H1 (cell line): ENCODE results near the gene SPP1.

Experiments used
- BRCA1 ChIP-seq: IDR thresholded peaks from 2 replicates; pipeline ENCODE4 v1.6.1; 2012; ENCODE audit warnings: low read depth, low read length, improper control_type of control experiment
- CTBP2 ChIP-seq: IDR thresholded peaks from 2 replicates; pipeline ENCODE4 v1.7.0; 2011; ENCODE audit warnings: borderline replicate concordance, mild to moderate bottlenecking, moderate library complexity, mixed read lengths, low read length; ENCODE audit not compliant: insufficient read depth, insufficient read length
- CTCF ChIP-seq, 3 experiments: IDR thresholded peaks; 1 replicate in 2 of 3; 2 replicates in 1 of 3; pipeline versions ENCODE4 v1.5.1 to v1.6.1; 2011; ENCODE audit warnings: low read length in 3 of 3, mild to moderate bottlenecking in 3 of 3, inconsistent platforms in 2 of 3, low read depth in 1 of 3, moderate library complexity in 1 of 3; ENCODE audit not compliant: insufficient read depth in 1 of 3; ENCODE audit errors: control extremely low read depth in 1 of 3
- EP300 ChIP-seq, 2 experiments: IDR thresholded peaks; 1 replicate in 1 of 2; 2 replicates in 1 of 2; pipeline ENCODE4 v1.6.1; 2011 to 2012; ENCODE audit warnings: low read depth in 2 of 2, low read length in 2 of 2, mild to moderate bottlenecking in 2 of 2, borderline replicate concordance in 1 of 2, inconsistent platforms in 1 of 2, moderate library complexity in 1 of 2
- EZH2 ChIP-seq: fragments of 200-600 bp; sonication (generic); IDR thresholded peaks from 2 replicates; pipeline ENCODE4 v1.7.1; 2012; ENCODE audit warnings: low read depth, mild to moderate bottlenecking, moderate library complexity, low read length, inconsistent platforms; ENCODE audit not compliant: severe bottlenecking
- KDM1A ChIP-seq: fragments of 200-600, 300-600 bp; sonication (generic); IDR thresholded peaks from 2 replicates; pipeline ENCODE4 v1.7.1; 2016; ENCODE audit warnings: mild to moderate bottlenecking, low read length, borderline replicate concordance
- POLR2AphosphoS5 ChIP-seq: IDR thresholded peaks from 2 replicates; pipeline ENCODE4 v1.6.1; 2011; ENCODE audit warnings: low read depth, low read length
- SP2 ChIP-seq: IDR thresholded peaks from 2 replicates; pipeline ENCODE4 v1.6.1; 2012; ENCODE audit warnings: mild to moderate bottlenecking, low read length, inconsistent platforms
- SUZ12 ChIP-seq: fragments of 200-600 bp; sonication (generic); IDR thresholded peaks from 2 replicates; pipeline ENCODE4 v1.6.1; 2012; ENCODE audit warnings: mild to moderate bottlenecking, inconsistent platforms, low read length, moderate library complexity, mixed read lengths
- TAF1 ChIP-seq: IDR thresholded peaks from 2 replicates; pipeline ENCODE4 v1.6.1; 2011; ENCODE audit warnings: mild to moderate bottlenecking, low read depth, low read length
- TF ChIP-seq, protein P1 (sequence below): IDR thresholded peaks from 2 replicates; pipeline ENCODE4 v1.6.1; 2011; ENCODE audit warnings: low read length, improper control_type of control experiment

DNA sequence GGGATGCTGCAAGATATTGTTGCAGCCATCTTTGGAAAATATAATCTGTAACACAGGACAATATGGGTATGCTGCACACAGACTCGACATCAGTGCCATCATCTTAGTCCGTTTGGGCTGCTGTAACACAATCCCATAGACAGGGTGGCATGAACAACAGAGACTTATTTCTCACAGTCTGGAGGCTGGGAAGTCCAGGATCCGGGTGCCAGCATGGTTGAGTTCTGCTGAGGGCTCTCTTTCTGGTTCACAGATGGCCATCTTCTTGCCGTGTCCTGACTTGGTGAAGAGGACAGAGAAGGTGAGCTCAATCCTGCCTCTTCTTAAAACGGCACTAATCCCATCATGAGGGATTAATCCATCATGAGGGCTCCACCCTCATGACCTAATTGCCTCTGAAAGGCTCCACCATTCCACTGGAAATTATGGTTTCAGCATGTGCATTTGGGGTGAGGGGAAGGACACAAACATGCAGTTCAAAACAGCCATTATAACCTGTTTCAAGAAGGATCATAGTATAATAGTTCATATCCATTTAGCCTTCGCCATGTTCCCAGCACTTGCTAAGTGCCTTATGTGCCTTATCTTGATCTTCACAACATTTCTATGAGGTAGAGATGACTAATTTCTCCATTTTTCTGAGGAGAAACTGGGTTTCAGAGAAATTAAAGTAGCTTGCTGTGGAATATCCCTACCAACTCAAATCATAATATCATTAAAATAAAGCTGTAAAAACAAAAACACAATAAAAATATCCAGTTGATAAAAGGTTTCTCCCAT lies 27.9 kb upstream of the SPP1 start:
- no peak for TF ChIP-seq SUZ12
- no peak for TF ChIP-seq SP2
- no peak for TF ChIP-seq CTBP2
- no peak for TF ChIP-seq EP300 (IDR thresholded peaks at IDR 0.05; ENCODE audit: borderline replicate concordance in 1 of 2, low read depth in 2 of 2, low read length in 2 of 2)
- TF ChIP-seq CTCF (IDR thresholded peaks at IDR 0.05; ENCODE audit: control extremely low read depth in 1 of 3, insufficient read depth in 1 of 3, low read depth in 1 of 3, low read length in 3 of 3), result no peak
- TF ChIP-seq TAF1, result no peak
- no peak for TF ChIP-seq KDM1A
- TF ChIP-seq EZH2, result no peak
- no peak for TF ChIP-seq BRCA1
- TF ChIP-seq POLR2AphosphoS5, result no peak; the same call in 1 of the 2 replicates
- TF ChIP-seq, protein P1, sequence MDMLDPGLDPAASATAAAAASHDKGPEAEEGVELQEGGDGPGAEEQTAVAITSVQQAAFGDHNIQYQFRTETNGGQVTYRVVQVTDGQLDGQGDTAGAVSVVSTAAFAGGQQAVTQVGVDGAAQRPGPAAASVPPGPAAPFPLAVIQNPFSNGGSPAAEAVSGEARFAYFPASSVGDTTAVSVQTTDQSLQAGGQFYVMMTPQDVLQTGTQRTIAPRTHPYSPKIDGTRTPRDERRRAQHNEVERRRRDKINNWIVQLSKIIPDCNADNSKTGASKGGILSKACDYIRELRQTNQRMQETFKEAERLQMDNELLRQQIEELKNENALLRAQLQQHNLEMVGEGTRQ, result no peak
